Breast epithelium (tissue), 4 donors: ENCODE measurements around the gene CHST1. TPM values are rescaled to one million over a fixed set of nuclear protein-coding genes. Genes with fewer than 3 reads are reported as not detected.

Source experiments
- DNase-seq, 2 donors: peaks; one replicate each; pipeline ENCODE4 v3.0.0-alpha.2; 2019; ENCODE audit warnings: low spot score in 2 of 2
- H3K27ac ChIP-seq, 2 donors: fragments of 200-600 bp; sonication (generic) in 1 of 2; one replicate each; pipeline ENCODE4 v1.5.1; 2016 to 2019; ENCODE audit warnings: mild to moderate bottlenecking in 1 of 2
- H3K27me3 ChIP-seq, 2 donors: fragments of 200-600 bp; sonication (generic) in 1 of 2; one replicate each; pipeline versions ENCODE4 v1.5.1 to v1.6.0; 2017 to 2019; ENCODE audit warnings: control low read depth in 1 of 2, mild to moderate bottlenecking in 1 of 2
- H3K36me3 ChIP-seq: fragments of 200-600 bp; one replicate; pipeline ENCODE4 v1.5.1; 2019
- H3K4me1 ChIP-seq, 2 donors: fragments of 200-600 bp; sonication (generic); one replicate each; pipeline ENCODE4 v1.5.1; 2016 to 2019; ENCODE audit warnings: control low read depth in 1 of 2
- H3K4me3 ChIP-seq, 3 donors: fragments of 200-600 bp; sonication (generic); 1 replicate in 2 of 3; 2 replicates in 1 of 3; pipeline ENCODE4 v1.5.1; 2016 to 2019; ENCODE audit warnings: mild to moderate bottlenecking in 3 of 3, moderate library complexity in 2 of 3
- H3K9me3 ChIP-seq, 2 donors: fragments of 200-600 bp; sonication (generic) in 1 of 2; one replicate each; pipeline ENCODE4 v1.5.1; 2016 to 2019; ENCODE audit warnings: control low read depth in 1 of 2
- POLR2A ChIP-seq: fragments of 450-650 bp; IDR thresholded peaks from one replicate; pipeline ENCODE4 v1.6.1; 2016; ENCODE audit warnings: antibody characterized with exemption, mild to moderate bottlenecking, moderate library complexity
- POLR2AphosphoS5 ChIP-seq, 3 donors: sonication (generic); formaldehyde crosslinking; IDR thresholded peaks; one replicate each; pipeline ENCODE4 v1.6.1; 2017; ENCODE audit warnings: antibody characterized with exemption in 3 of 3
- intact Hi-C: fragments of 100-400 bp; cut with DNase I; formaldehyde crosslinking; loops from one replicate; pipeline ENCODE4 v1.15.1; 2023; ENCODE audit warnings: low total_unique reads
- total RNA-seq, 3 donors: library from RNA; depleted of rRNA; stranded (reverse); fragments of >200 nt; gene quantifications; one replicate each; pipeline ENCODE4 v1.1.0, GENCODE V29; 2016
- TF ChIP-seq, protein P1 (sequence below), 3 donors: fragments of 450-650 bp; IDR thresholded peaks; one replicate each; pipeline ENCODE4 v1.5.1; 2016 to 2017; ENCODE audit warnings: antibody characterized with exemption in 3 of 3, mild to moderate bottlenecking in 3 of 3, moderate library complexity in 3 of 3

CHST1 gene
- total RNA-seq, 3 donors from 2014 or later, result 1.8 to 3.6 (median 2.2) TPM

DNA sequence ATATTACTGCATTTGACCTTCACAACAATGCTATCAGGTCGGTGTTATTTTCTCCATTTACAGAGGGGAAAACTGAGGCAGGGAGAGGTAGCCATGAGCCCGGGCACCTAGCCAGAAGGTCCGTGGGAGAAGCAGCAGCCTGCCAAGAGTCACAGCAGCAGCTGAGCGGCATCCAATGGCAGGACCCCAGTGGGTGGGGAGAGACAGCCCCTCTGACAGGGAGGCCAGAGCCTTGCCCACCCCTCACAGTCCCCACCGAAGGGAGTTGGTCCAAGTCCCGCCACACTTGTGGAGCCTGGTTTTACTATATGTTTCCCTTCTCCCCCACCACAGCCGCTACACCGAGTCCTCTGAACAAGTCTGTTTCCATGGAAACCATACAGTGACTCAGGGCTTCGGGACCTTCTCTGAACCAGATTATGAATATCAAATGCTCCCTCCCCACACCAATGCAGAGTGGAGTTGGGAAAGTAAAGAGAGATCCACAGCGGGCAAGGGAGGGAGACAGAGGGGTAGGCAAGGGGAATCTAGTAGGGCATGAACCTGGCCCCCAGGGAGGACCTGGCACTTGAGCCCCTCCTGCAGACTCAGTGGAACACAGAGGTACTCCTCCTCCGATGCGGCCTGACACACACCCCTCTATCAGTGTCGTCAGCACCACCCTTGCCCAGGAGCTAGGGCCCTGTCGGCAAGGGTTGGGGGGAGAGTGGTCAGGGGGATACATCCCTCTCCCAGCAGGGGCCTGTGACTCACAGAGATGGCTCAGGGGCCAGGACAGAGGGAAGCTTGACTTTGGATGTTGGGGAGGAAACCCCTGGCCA lies 2.5 kb downstream of the CHST1 start:
- intact Hi-C loops, result no loop called here
- TF ChIP-seq, protein P1, sequence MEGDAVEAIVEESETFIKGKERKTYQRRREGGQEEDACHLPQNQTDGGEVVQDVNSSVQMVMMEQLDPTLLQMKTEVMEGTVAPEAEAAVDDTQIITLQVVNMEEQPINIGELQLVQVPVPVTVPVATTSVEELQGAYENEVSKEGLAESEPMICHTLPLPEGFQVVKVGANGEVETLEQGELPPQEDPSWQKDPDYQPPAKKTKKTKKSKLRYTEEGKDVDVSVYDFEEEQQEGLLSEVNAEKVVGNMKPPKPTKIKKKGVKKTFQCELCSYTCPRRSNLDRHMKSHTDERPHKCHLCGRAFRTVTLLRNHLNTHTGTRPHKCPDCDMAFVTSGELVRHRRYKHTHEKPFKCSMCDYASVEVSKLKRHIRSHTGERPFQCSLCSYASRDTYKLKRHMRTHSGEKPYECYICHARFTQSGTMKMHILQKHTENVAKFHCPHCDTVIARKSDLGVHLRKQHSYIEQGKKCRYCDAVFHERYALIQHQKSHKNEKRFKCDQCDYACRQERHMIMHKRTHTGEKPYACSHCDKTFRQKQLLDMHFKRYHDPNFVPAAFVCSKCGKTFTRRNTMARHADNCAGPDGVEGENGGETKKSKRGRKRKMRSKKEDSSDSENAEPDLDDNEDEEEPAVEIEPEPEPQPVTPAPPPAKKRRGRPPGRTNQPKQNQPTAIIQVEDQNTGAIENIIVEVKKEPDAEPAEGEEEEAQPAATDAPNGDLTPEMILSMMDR (IDR thresholded peaks at IDR 0.05), result no peak
- TF ChIP-seq POLR2AphosphoS5 (IDR thresholded peaks at IDR 0.05) (no peak), POLR2A (no peak)
- no peak overlapping the region for H3K27ac ChIP-seq
- no peaks in the 10 kb centered on the region for H3K36me3 ChIP-seq
- H3K9me3 ChIP-seq, result no peaks in the 10 kb centered on the region
- H3K4me3 ChIP-seq, result no peak overlapping the region
- peaks cover 0 to 52% of the 10 kb centered on the region in 2 donors for H3K27me3 ChIP-seq
- H3K4me1 ChIP-seq, result peaks cover 0 to 5% of the 10 kb centered on the region in 2 donors
- DNase-seq, result no peak

DNA sequence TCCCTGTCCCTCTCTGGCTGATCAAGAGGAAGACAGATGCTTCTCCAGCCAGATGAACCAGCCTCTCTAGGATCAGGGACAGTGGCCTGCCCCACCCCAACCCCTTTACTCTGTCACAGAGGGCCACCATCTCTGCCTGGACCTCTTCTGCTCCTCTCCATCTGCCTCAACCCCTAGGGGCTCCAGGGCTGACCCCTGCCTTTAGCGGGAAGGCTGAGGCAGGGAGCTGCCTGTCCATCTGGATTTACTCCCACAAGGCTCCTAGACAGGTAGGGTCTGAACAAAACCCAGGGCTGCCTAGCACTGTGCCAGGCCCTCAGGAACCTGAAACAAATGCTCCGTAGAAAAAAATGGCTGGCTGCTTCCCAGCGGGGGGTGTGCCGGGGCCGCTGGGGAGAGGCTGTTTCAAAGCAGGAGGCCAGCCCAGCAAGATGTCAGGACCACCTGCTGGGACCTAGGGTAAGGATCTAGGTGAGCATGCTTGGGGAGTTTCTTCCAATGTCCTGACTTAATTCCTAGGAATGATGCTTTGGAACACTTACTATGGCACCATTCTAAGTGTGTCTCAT lies 3.2 kb downstream of the CHST1 start:
- Histone ChIP-seq H3K27me3 (peaks cover 0 to 52% of the 10 kb centered on the region in 2 donors), H3K36me3 (no peaks in the 10 kb centered on the region), H3K4me1 (peaks cover 0 to 5% of the 10 kb centered on the region in 2 donors), H3K9me3 (no peaks in the 10 kb centered on the region), H3K27ac (no peak overlapping the region), H3K4me3 (no peak overlapping the region)
- intact Hi-C loops, result no loop called here
- no peak for TF ChIP-seq POLR2AphosphoS5 (IDR thresholded peaks at IDR 0.05)
- TF ChIP-seq, protein P1 (IDR thresholded peaks at IDR 0.05), result no peak
- no peak for TF ChIP-seq POLR2A
- no peak for DNase-seq

DNA sequence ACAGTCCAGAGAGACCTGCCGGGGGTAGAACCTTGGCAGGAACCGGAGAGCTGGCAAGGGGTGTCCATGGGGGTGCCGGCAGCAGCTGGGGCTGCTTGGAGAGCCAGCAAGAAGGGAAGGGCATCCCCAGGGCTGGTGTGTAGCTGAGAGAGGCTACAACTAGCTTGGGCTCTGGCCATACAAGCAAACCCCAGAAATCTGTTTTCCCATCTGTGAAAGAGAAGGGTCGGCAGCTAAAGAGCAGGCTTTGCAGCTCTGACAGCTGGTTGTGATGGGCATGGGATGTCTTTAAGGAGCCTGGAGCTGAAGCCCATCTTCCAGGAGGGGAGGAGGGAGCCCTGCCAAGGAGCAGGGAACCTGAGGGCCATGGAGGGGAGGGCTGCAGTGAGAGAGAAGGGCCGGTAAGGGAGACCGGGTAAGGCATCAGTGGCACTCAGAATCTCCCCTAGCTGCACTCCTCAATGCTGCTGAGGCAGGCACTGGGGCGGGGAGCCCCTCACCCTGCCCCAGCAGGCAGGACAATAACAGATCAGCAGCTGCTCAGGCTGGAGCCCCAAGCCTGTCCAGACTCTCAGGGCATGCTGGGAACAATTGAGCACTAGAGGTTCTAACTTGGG lies 3.9 kb downstream of the CHST1 start:
- no peak overlapping the region for H3K27ac ChIP-seq
- peaks cover 0 to 52% of the 10 kb centered on the region in 2 donors for H3K27me3 ChIP-seq

DNA sequence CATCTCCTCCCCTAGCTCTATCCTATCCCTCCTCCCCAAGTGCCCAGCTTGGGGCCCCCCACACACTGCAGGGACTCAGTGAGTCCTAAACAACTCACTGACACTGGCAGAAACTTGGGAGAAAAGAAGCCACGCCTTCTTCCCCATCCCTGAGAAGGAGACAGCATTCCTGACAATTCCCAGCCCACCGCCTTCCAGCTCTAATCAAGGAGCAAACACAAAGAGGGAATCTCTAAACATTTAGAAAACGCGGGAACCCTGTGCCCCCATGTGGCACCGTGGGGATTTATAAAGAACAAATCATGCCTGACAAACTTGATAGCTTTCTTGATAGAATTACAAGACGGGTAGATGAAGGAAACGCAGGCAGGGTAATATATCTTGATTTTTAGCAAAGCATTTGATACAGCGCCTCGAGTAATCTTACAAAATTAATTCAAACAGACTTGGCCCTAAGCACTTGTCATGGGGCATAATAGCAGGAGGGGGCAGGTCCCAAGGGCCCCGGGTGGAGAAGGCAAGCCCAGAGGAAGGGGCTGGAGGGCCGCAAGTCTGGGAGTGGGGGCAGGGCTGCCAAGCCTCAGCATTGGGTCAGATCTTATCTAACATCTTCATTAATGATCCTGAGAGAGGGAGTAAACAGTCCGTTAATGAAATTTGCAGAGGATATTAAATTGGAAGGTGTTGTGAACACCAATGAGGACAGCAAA lies 4.5 kb downstream of the CHST1 start:
- H3K36me3 ChIP-seq, result no peaks in the 10 kb centered on the region
- H3K27me3 ChIP-seq, result peaks cover 0 to 54% of the 10 kb centered on the region in 2 donors
- peaks cover 0 to 5% of the 10 kb centered on the region in 2 donors for H3K4me1 ChIP-seq
- intact Hi-C loops, result no loop called here
- no peak overlapping the region for H3K4me3 ChIP-seq
- TF ChIP-seq, protein P1 (IDR thresholded peaks at IDR 0.05), result no peak
- TF ChIP-seq POLR2A (no peak), POLR2AphosphoS5 (IDR thresholded peaks at IDR 0.05) (no peak)
- no peak for DNase-seq
- no peak overlapping the region for H3K27ac ChIP-seq
- H3K9me3 ChIP-seq, result no peaks in the 10 kb centered on the region

More for the DNA sequence above, 3.9 kb downstream of the CHST1 start:
- intact Hi-C loops, result no loop called here
- no peak overlapping the region for H3K4me3 ChIP-seq
- no peaks in the 10 kb centered on the region for H3K36me3 ChIP-seq
- H3K9me3 ChIP-seq, result no peaks in the 10 kb centered on the region
- peaks cover 0 to 5% of the 10 kb centered on the region in 2 donors for H3K4me1 ChIP-seq
- no peak for DNase-seq
- TF ChIP-seq, protein P1 (IDR thresholded peaks at IDR 0.05), result no peak
- no peak for TF ChIP-seq POLR2A
- no peak for TF ChIP-seq POLR2AphosphoS5 (IDR thresholded peaks at IDR 0.05)
